CD4-positive, alpha-beta T cell (primary cell): Measurements from ENCODE around the gene KANSL1. TPM values are rescaled to one million over a fixed set of nuclear protein-coding genes. Genes with fewer than 3 reads are reported as not detected.

ENCODE experiments used
- ATAC-seq: fragments of 200-7000 bp; cut with Tn5 transposase; one replicate; pipeline ENCODE4 v1.10.0; 2022; ENCODE audit warnings: mild to moderate bottlenecking; ENCODE audit not compliant: poor library complexity
- CTCF ChIA-PET: fragments of 350-600 bp; sonication (Branson Sonifier 250); formaldehyde crosslinking; loops from one replicate; lab custom pipeline; 2021; ENCODE audit warnings: antibody characterized with exemption, inconsistent platforms; lab: Charles Lee
- POLR2A ChIA-PET: fragments of 350-600 bp; sonication (Branson Sonifier 250); formaldehyde crosslinking; loops from one replicate; lab custom pipeline; 2021; ENCODE audit warnings: antibody characterized with exemption, inconsistent platforms; lab: Charles Lee
- DNase-seq, 14 experiments: peaks; one replicate each; pipeline ENCODE4 v3.0.0-alpha.2; 2013 to 2020; ENCODE audit warnings: mixed read lengths in 2 of 14
- H3K27ac ChIP-seq, 2 donors: one replicate each; pipeline versions ENCODE4 v1.5.1 to v1.7.0; 2013; ENCODE audit warnings: low read length in 2 of 2, low read depth in 1 of 2, mild to moderate bottlenecking in 1 of 2
- H3K27me3 ChIP-seq, 2 experiments: 1 replicate in 1 of 2; 2 replicates in 1 of 2; pipeline versions ENCODE4 v1.6.1 to v1.7.0; 2013; ENCODE audit warnings: low read length in 2 of 2, control low read depth in 1 of 2, mild to moderate bottlenecking in 1 of 2, moderate library complexity in 1 of 2; ENCODE audit not compliant: insufficient read depth in 2 of 2, control insufficient read depth in 1 of 2
- H3K36me3 ChIP-seq: one replicate; pipeline ENCODE4 v1.6.1; 2013; ENCODE audit warnings: low read length, control low read depth; ENCODE audit not compliant: insufficient read depth
- H3K4me1 ChIP-seq: one replicate; pipeline ENCODE4 v1.6.1; 2013; ENCODE audit warnings: low read length, control low read depth; ENCODE audit not compliant: insufficient read depth
- H3K4me3 ChIP-seq: one replicate; pipeline ENCODE4 v1.5.1; 2013; ENCODE audit warnings: mild to moderate bottlenecking, low read length, moderate library complexity
- H3K9me3 ChIP-seq, 2 experiments: 1 replicate in 1 of 2; 2 replicates in 1 of 2; pipeline versions ENCODE4 v1.6.1 to v1.7.0; 2013; ENCODE audit warnings: low read length in 2 of 2, mild to moderate bottlenecking in 2 of 2, control low read depth in 1 of 2, moderate library complexity in 1 of 2; ENCODE audit not compliant: control insufficient read depth in 1 of 2, insufficient read depth in 1 of 2
- H3K27ac Mint-ChIP-seq: one replicate; pipeline ENCODE4 v1.8.0; 2020; ENCODE audit warnings: mixed read lengths
- H3K27me3 Mint-ChIP-seq: one replicate; pipeline ENCODE4 v1.8.0; 2021; ENCODE audit warnings: mixed read lengths
- H3K36me3 Mint-ChIP-seq: one replicate; pipeline ENCODE4 v1.8.0; 2021; ENCODE audit warnings: low read depth, mixed read lengths
- H3K4me1 Mint-ChIP-seq: one replicate; pipeline ENCODE4 v1.8.0; 2021; ENCODE audit warnings: low read depth, mixed read lengths
- H3K4me3 Mint-ChIP-seq: one replicate; pipeline ENCODE4 v1.8.0; 2020; ENCODE audit warnings: mild to moderate bottlenecking, mixed read lengths
- H3K9me3 Mint-ChIP-seq: one replicate; pipeline ENCODE4 v1.8.0; 2020; ENCODE audit warnings: mixed read lengths
- CTCF ChIP-seq: fragments of 200-600 bp; IDR thresholded peaks from one replicate; pipeline ENCODE4 v1.8.0; 2022; ENCODE audit warnings: antibody characterized with exemption, mild to moderate bottlenecking
- intact Hi-C, 2 experiments: fragments of 100-400 bp; cut with DNase I in 1 of 2; cut with micrococcal nuclease in 1 of 2; formaldehyde crosslinking; loops; one replicate each; pipeline versions ENCODE4 v1.15.1 to v1.9.0; 2023 to 2025; cut with DNase I, micrococcal nuclease
- total RNA-seq, 174 experiments: library from RNA in 2 of 174; stranded (reverse) in 2 of 174; gene quantifications; one replicate each; pipeline ENCODE4 v1.2.3 and lab custom pipeline; 2021 to 2026

KANSL1 gene
- total RNA-seq, 2 experiments from 2014 or later, result 122 to 125 TPM

- intact Hi-C loops, result no loop called here
- CTCF ChIA-PET, result no interaction called here
- Mint-ChIP-seq H3K27me3 (no peaks in the 10 kb centered on the region), H3K27ac (peak overlapping the region; percentile 39), H3K9me3 (no peaks in the 10 kb centered on the region), H3K4me3 (no peak overlapping the region), H3K36me3 (peaks cover 90% of the 10 kb centered on the region), H3K4me1 (peaks cover 31% of the 10 kb centered on the region)
- no peak for TF ChIP-seq CTCF
- H3K9me3 ChIP-seq, result no peaks in the 10 kb centered on the region
- ATAC-seq (no peak), DNase-seq (no peak)
- no peaks in the 10 kb centered on the region for H3K27me3 ChIP-seq
- H3K4me1 ChIP-seq, result no peaks in the 10 kb centered on the region
- H3K27ac ChIP-seq, result no peak overlapping the region
- peaks cover 86% of the 10 kb centered on the region for H3K36me3 ChIP-seq
- POLR2A ChIA-PET, result interaction anchor here (0.5 to 1.2 kb wide), 2 partner anchors 11 to 293 kb away, joined by 3 read pairs; no protein-coding TSS in a partner anchor
- no peak overlapping the region for H3K4me3 ChIP-seq
Measured at GRCh38 chr17:46047398-46047797, 145.8 kb downstream of the KANSL1 start.

GRCh38 chr17:46046957-46047356, 146.3 kb downstream of the KANSL1 start:
- Histone ChIP-seq H3K9me3 (no peaks in the 10 kb centered on the region), H3K27me3 (no peaks in the 10 kb centered on the region), H3K27ac (no peak overlapping the region), H3K4me1 (no peaks in the 10 kb centered on the region), H3K36me3 (peaks cover 90% of the 10 kb centered on the region), H3K4me3 (no peak overlapping the region)
- DNase-seq, result no peak
- H3K36me3 Mint-ChIP-seq, result peaks cover 90% of the 10 kb centered on the region
- H3K27me3 Mint-ChIP-seq, result no peaks in the 10 kb centered on the region
- H3K9me3 Mint-ChIP-seq, result no peaks in the 10 kb centered on the region
- ATAC-seq, result no peak
- CTCF ChIA-PET, result interaction anchor here (0.6 kb wide), 1 partner anchor 88 kb away, joined by 3 read pairs; no protein-coding TSS in a partner anchor
- peaks cover 27% of the 10 kb centered on the region for H3K4me1 Mint-ChIP-seq
- no peak overlapping the region for H3K4me3 Mint-ChIP-seq
- POLR2A ChIA-PET, result interaction anchor here (1.2 kb wide), 1 partner anchor 12 kb away, joined by 3 read pairs; no protein-coding TSS in a partner anchor
- H3K27ac Mint-ChIP-seq, result peak overlapping the region; percentile 39
- TF ChIP-seq CTCF, result no peak
- intact Hi-C loops, result no loop called here

- Mint-ChIP-seq H3K4me3 (no peak overlapping the region), H3K27me3 (no peaks in the 10 kb centered on the region), H3K9me3 (no peaks in the 10 kb centered on the region), H3K36me3 (peaks cover 90% of the 10 kb centered on the region), H3K4me1 (peaks cover 18% of the 10 kb centered on the region), H3K27ac (peak overlapping the region; percentile 15)
- no peak for ATAC-seq
- DNase-seq, result no peak
- Histone ChIP-seq H3K27ac (no peak overlapping the region), H3K4me3 (no peak overlapping the region), H3K27me3 (no peaks in the 10 kb centered on the region), H3K36me3 (peaks cover 92% of the 10 kb centered on the region), H3K4me1 (no peaks in the 10 kb centered on the region), H3K9me3 (no peaks in the 10 kb centered on the region)
- TF ChIP-seq CTCF, result no peak
- CTCF ChIA-PET, result interaction anchor here (2.2 to 2.7 kb wide), 3 partner anchors 12 to 167 kb away, joined by 5 to 31 read pairs (median 16); partner anchors contain the start of gene KANSL1
- POLR2A ChIA-PET, result interaction anchor here (0.6 to 2.0 kb wide), 2 partner anchors 143 to 167 kb away, joined by 3 to 13 read pairs; no protein-coding TSS in a partner anchor
- intact Hi-C loops, result loop anchor here (1.0 to 2.0 kb wide), 4 partner anchors 43 to 167 kb away; no protein-coding TSS in a partner anchor
Measured at GRCh38 chr17:46045639-46046038, 147.6 kb downstream of the KANSL1 start.
